GM18519 (cell line): ENCODE results near the gene TMEM250.

Source experiments
- ATAC-seq: cut with Tn5 transposase; IDR thresholded peaks from one replicate; pipeline ENCODE4 v1.9.1; 2021; ENCODE audit warnings: mild to moderate bottlenecking, moderate library complexity; ENCODE audit not compliant: unreplicated experiment, low FRiP score

TMEM250 gene

GRCh38 chr9:136085815-136086212 is 32.9 kb downstream of the TMEM250 start:
- no peak for ATAC-seq

DNA sequence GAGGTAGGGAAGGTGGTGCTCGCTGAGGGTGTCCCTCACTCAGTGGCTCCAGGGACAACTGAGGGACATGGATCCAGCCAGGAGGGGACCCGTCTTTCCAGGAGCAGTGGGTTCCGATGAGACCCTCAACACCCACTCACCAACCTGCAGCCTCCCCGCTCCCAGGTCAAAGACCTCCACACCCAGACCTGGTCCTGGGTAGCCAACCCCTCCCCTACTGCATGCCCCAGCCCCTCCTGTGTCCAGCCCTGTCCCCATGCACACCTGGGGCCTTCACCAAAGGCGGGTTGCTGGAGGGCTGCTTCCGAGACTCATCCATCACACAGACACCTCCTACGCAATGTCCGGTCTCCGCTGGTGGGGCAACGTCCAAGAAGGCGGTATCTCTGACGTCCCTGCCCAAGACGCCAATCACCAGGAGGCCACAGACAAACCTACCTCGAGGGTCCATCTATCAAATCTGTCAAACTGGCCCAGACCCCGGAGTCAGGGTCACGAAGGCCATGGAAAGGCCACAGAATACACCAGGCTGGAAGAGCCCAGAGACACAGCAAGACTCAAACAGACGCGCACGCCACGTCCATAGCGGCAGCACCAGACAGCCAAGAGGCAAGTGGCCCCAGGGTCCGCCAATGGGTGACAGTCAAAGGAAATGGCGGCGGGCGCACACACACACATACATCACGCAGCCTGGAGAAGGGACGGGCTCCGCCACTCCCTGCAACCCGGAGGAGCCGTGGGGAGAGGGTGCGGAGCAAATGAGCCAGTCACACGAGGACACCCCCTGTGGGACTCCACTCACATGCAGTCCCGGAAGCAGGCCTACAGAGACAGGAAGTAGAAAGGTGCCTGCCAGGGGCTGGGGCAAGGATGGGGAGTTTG is 34.4 kb downstream of the TMEM250 start:
- no peak for ATAC-seq

GRCh38 chr9:136083558-136084062 is 35.1 kb downstream of the TMEM250 start:
- ATAC-seq = no peak

- no peak for ATAC-seq
Observed at GRCh38 chr9:136082496-136083361, 35.9 kb downstream of the TMEM250 start.

DNA sequence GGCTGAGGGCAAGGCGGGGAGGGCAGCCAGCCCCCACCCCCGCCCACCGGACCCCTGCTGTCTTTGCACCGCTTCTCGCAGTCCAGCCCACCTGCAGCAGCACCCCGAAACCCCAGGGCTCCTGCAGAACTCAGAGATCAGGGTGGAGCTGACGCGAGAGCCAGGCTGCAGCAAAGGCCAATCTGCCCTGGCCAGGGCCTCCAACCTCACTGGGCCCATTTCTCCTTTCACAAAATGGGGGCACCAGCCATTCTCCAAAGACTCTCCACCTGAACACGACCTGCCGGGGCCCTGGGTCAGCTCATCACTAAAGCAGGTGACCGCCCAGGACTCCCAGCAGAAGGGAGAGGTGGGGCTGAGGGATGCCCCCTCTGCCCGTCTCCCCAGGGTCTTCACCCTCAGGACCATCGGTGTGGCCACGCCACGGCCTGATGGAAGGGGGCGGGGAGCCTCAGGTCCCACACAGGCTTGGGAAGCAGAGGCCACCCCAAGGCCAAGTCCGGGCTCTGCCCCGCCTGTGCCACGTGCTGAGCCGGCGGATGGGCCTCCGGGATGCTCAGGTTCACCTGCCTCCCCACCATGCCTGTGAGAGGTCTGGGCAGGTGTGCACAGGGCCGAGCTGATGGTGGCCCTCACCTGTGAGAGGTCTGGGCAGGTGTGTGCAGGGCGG is 36.7 kb downstream of the TMEM250 start:
- no peak for ATAC-seq

- no peak for ATAC-seq
Observed at GRCh38 chr9:136081113-136081825, 37.4 kb downstream of the TMEM250 start.

DNA sequence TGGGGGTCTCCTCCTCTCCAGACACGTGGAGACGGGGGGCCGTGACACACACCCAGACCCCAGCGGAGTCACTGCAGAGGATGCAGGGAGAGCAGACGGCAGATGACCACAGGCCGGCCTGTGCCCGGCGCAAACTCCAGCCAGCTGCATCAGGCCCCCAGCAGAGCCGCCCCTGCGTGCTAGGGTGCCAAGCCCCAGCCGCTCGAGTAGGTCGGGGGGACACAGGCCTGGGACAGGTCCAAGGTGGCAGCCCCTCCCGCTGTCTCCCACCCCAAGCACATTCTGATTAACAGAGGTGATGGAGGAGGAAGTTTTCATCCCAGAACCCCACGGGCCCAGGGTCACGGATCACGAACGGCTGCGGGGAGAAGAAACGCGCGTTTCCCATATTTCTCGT is 38.0 kb downstream of the TMEM250 start:
- ATAC-seq = no peak

GRCh38 chr9:136079916-136080246 is 38.8 kb downstream of the TMEM250 start:
- no peak for ATAC-seq

GRCh38 chr9:136079211-136079915 is 39.3 kb downstream of the TMEM250 start:
- no peak for ATAC-seq

GRCh38 chr9:136078498-136079011 is 40.1 kb downstream of the TMEM250 start:
- no peak for ATAC-seq

GRCh38 chr9:136078024-136078423 is 40.7 kb downstream of the TMEM250 start:
- no peak for ATAC-seq

DNA sequence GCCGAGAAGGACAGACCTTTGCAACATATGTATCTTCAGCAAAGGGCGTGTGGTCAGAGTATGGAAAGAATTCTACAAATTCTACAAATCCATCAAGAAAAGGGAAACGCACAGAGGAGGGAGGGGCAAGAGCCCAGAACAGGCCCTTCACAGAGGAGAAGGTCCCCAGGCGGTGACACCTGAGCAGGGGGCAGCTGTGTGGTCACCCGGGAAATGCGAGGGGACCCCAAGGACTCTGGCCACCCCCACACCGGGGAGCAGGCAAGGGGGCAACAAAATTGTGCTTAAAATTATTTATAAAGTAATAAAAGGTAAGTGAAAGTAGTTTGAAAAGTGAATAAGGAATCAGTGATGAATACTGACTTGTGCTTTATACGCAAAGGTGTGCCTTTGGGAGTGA is 41.2 kb downstream of the TMEM250 start:
- no peak for ATAC-seq

GRCh38 chr9:136075881-136076678 is 42.6 kb downstream of the TMEM250 start:
- no peak for ATAC-seq

DNA sequence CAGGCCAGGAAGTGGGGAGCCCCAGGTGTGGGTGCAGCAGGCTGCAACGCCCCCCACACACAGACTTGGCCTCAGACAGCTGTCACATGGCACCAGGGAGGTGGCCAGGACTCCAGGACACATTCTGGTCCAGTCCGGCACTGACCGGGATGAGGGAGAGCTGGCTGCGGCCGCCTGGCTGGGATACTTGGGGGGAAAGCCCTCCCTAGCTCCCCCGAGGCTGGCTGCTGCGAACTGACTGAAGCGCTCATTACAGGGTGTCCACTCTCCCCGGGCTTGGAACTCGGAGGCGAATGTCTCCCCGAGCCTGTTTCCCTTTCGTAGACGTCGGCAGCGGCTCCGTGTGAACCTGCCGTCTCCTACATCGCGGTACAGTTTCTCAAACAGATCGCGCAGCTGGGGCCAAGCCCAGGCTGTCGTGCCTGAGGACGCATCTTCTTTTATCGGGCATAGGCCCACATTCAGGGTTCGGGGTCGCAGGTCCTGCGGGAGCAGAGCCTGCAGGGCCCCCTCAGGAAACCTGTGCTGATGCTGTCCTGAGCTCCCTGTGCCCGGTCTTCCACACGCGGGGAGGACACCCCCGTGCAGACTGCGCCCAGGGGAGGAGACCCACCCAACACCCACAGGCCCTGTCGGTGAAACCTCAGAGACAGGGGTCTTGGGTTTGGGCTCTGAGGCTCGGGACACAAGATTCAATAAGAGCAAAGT is 43.4 kb downstream of the TMEM250 start:
- no peak for ATAC-seq

DNA sequence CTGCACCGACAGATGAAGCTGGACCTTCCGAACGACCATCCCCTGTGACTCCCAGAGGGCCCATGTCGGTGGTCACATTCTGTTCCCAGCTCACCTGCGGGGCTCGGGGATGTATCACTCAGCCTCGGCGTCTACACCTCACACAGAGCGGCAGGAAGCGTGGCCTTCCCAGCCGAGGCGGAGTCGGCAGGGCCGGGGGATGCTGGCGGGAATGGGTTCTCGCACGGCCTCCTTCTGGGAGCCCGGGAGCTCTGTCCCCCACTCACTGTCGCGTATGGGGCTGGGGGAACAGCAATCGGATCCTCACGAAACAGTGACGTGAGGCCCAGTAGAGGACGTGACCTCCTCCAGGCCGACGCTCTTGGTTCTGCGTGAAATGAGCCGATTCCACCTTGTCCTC is 44.0 kb downstream of the TMEM250 start:
- no peak for ATAC-seq
